Measurements from ENCODE around the gene RDM1.
"Not testable (repeated sequence)": the region's sequence is repeated elsewhere in the genome, so short reads cannot be mapped to it uniquely, and the experiment has no call there.

RDM1 gene

GRCh38 chr17:35903451-35903850, 27.1 kb downstream of the RDM1 start:
- Histone ChIP-seq H3K4me1 (ENCODE audit: control insufficient read depth, insufficient read depth, low read length) (no peaks in the 10 kb centered on the region), H3K36me3 (ENCODE audit: control insufficient read depth, insufficient read depth, low read length) (no peaks in the 10 kb centered on the region), H3K27ac (ENCODE audit: low read depth, low read length) (no peak overlapping the region), H3K27me3 (ENCODE audit: control insufficient read depth, insufficient read depth, low read length) (no peaks in the 10 kb centered on the region), H3K4me3 (ENCODE audit: low read length) (no peak overlapping the region), H3K9ac (ENCODE audit: low read length) (no peak overlapping the region)

- no peak overlapping the region for H3K4me3 ChIP-seq (ENCODE audit: low read length)
- no peak overlapping the region for H3K27ac ChIP-seq (ENCODE audit: low read depth, low read length)
- no peaks in the 10 kb centered on the region for H3K27me3 ChIP-seq (ENCODE audit: control insufficient read depth, insufficient read depth, low read length)
- no peaks in the 10 kb centered on the region for H3K36me3 ChIP-seq (ENCODE audit: control insufficient read depth, insufficient read depth, low read length)
- no peak overlapping the region for H3K9ac ChIP-seq (ENCODE audit: low read length)
- no peaks in the 10 kb centered on the region for H3K4me1 ChIP-seq (ENCODE audit: control insufficient read depth, insufficient read depth, low read length)
Observed at GRCh38 chr17:35901631-35902175, 28.9 kb downstream of the RDM1 start.

GRCh38 chr17:35900708-35901480, 29.7 kb downstream of the RDM1 start:
- Histone ChIP-seq H3K27me3 (ENCODE audit: control insufficient read depth, insufficient read depth, low read length) (no peaks in the 10 kb centered on the region), H3K9ac (ENCODE audit: low read length) (no peak overlapping the region), H3K27ac (ENCODE audit: low read depth, low read length) (no peak overlapping the region), H3K36me3 (ENCODE audit: control insufficient read depth, insufficient read depth, low read length) (no peaks in the 10 kb centered on the region), H3K4me1 (ENCODE audit: control insufficient read depth, insufficient read depth, low read length) (no peaks in the 10 kb centered on the region), H3K4me3 (ENCODE audit: low read length) (no peak overlapping the region)

DNA sequence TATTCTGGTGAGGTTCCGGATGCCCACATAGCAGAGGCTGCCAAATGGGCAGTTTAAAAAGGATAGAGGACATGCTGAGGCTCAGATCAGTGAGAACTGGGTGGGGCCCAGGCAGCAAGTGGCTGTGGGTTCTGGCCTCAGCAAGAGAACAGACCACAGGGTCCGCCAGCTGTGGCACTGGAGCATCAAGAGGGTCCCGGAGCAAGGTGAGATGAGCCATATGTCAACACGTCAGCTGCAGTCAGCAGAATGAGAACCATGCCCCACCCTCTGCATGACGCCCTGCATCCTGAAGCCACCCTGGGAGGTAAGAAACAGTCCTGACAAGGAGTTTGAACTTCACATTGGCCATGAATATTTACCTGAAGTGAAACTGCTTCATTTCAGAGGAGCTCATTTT, 30.3 kb downstream of the RDM1 start:
- Histone ChIP-seq H3K9ac (ENCODE audit: low read length) (no peak overlapping the region), H3K4me1 (ENCODE audit: control insufficient read depth, insufficient read depth, low read length) (no peaks in the 10 kb centered on the region), H3K27me3 (ENCODE audit: control insufficient read depth, insufficient read depth, low read length) (no peaks in the 10 kb centered on the region), H3K36me3 (ENCODE audit: control insufficient read depth, insufficient read depth, low read length) (no peaks in the 10 kb centered on the region), H3K27ac (ENCODE audit: low read depth, low read length) (no peak overlapping the region), H3K4me3 (ENCODE audit: low read length) (no peak overlapping the region)

DNA sequence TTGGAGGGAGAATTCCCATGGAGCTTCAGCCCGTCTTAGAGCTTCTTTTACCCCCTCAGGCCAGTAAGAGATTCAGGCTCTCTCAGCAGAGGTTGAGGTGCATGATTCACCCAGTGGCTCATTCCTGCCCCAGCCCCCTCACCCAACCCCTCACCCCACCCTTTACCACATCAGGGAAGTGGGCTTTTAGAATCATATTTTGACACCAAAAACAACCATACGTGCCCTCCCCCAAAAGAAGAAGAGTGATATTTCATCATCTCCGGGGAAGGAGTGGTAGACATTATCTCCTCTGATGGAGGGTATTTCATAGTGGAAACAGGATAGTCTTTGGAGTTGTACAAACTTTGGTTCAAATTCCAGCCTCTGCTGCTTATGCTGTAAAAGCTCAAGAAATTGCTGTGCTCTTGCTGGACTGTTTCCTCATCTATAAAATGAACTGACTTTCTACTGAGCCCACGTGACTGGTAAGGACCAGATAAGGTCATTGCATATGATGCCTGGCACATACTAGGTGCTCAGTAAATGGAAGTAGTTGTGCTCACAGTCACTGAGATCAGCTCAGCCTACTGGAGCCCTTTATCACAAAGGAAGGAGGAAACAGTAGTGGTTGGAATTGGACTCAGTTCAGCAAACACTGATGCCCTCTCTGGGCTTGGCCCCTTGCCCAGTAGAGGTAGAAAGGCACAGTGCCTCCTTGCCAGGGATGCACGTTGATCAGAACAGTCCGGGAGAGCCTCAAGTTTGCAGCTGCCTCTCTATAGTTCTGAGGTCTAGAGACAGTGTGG, 32.1 kb downstream of the RDM1 start:
- H3K27ac ChIP-seq (ENCODE audit: low read depth, low read length), result no peak overlapping the region
- H3K4me1 ChIP-seq (ENCODE audit: control insufficient read depth, insufficient read depth, low read length), result no peaks in the 10 kb centered on the region

DNA sequence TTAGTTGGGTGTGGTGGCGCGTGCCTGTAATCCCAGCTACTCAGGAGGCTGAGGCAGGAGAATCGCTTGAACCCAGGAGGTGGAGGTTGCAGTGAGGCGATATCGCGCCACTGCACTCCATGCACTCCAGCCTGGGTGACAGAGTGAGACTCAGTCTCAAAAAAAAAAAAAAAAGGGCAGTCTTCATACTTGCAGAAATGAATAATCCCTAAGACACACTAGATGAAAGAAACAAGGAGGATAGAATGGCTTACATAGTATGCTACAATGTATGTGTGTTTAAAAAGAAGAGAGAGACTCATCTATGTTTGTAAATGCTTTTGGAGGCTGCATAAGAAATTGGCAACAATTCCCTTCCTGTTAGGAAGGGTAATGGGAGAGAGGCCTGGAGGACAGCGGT, 32.8 kb downstream of the RDM1 start:
- not testable (repeated sequence) for H3K36me3 ChIP-seq (ENCODE audit: control insufficient read depth, insufficient read depth, low read length); H3K27ac ChIP-seq (ENCODE audit: low read depth, low read length); H3K4me1 ChIP-seq (ENCODE audit: control insufficient read depth, insufficient read depth, low read length); H3K4me3 ChIP-seq (ENCODE audit: low read length); H3K9ac ChIP-seq (ENCODE audit: low read length); H3K27me3 ChIP-seq (ENCODE audit: control insufficient read depth, insufficient read depth, low read length)

More for the DNA sequence above, 32.1 kb downstream of the RDM1 start:
- Histone ChIP-seq H3K36me3 (ENCODE audit: control insufficient read depth, insufficient read depth, low read length) (no peaks in the 10 kb centered on the region), H3K4me3 (ENCODE audit: low read length) (no peak overlapping the region), H3K27me3 (ENCODE audit: control insufficient read depth, insufficient read depth, low read length) (no peaks in the 10 kb centered on the region), H3K9ac (ENCODE audit: low read length) (no peak overlapping the region)

DNA sequence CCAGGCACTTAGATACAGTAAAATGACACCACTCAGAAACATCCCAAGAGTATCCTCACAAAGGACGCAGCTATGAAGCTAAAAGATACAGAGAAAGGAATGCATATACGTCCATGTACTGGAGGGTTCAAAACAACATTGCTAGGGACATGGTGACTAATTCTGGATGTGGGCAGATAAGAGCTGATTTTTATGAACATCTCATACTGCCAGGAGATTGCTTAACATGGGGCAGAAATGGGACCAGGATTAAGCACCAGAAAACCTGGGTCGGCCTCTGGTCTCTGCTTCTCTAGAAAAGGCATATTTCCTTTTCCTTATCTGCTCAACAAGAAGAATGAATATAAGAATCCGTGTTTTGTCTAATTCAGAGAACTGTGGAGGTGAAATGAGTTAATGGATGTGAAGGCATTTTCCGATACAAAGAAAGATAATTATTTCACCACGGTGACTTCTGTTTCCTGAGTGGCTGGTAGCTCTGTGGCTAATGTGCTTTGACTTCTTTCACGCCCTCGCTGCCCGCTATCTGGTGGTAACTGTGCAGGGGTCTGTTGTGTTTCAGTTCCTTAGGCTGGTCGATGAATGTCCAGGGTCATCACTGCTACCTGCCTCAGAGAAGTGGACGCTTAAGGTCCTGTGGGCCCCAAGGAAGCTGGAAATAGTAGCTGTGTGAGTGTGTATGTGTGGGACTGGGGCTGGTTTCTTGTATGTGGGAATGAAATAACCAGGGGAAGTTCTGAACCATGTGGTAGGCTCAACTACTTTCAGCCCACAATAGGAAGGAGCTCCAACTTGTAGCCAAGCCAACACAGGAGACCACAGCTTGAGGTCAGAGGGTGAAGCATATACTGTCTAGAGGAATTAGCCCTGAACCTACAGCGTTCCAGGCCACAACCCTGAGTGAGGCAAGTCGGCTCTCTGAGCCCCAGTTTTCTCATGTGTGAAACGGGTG, 34.7 kb downstream of the RDM1 start:
- Histone ChIP-seq H3K27me3 (ENCODE audit: control insufficient read depth, insufficient read depth, low read length) (no peaks in the 10 kb centered on the region), H3K36me3 (ENCODE audit: control insufficient read depth, insufficient read depth, low read length) (no peaks in the 10 kb centered on the region), H3K4me3 (ENCODE audit: low read length) (no peak overlapping the region), H3K9ac (ENCODE audit: low read length) (no peak overlapping the region), H3K27ac (ENCODE audit: low read depth, low read length) (no peak overlapping the region), H3K4me1 (ENCODE audit: control insufficient read depth, insufficient read depth, low read length) (no peaks in the 10 kb centered on the region)

DNA sequence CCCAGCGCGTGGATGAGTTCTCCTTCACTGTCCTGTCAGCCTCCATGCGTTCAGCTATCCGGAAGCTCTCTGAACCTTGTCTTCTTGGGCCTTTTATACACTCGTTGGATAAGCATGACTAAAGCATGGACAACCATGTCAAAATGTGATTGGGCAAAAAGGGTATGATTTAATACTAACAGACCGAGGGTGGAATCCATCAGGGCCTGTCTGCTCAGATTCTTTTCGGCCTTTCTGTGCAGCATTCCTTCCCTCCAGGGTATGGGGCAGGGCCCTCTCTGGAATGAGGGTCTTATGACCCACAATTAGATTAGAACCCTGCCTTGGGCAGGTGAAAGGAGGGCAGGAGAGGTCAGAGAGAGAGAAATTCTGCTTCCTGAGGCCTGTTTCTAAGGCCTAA, 36.4 kb downstream of the RDM1 start:
- H3K4me3 ChIP-seq (ENCODE audit: low read length), result no peak overlapping the region
- no peaks in the 10 kb centered on the region for H3K27me3 ChIP-seq (ENCODE audit: control insufficient read depth, insufficient read depth, low read length)
- H3K4me1 ChIP-seq (ENCODE audit: control insufficient read depth, insufficient read depth, low read length), result no peaks in the 10 kb centered on the region
- H3K9ac ChIP-seq (ENCODE audit: low read length), result no peak overlapping the region
- H3K27ac ChIP-seq (ENCODE audit: low read depth, low read length), result no peak overlapping the region
- H3K36me3 ChIP-seq (ENCODE audit: control insufficient read depth, insufficient read depth, low read length), result no peaks in the 10 kb centered on the region

DNA sequence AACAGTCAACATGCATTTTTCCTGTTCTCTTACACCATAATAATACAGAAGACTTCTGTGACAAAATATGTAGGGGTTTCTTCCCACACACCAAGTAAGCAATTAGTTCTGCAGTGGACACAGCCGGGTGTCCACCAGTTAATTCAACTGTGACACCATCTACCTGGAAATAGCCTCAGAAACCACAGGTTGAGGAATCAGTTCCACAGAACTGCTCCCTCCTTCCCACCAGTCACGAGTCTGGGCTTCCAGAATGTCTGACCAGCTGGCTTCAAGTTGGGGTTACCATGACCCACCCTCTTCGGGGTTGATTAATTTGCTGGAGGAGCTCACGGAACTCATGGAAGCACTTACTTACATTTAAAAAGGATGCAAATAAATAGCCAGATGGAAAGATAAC, 36.8 kb downstream of the RDM1 start:
- no peak overlapping the region for H3K27ac ChIP-seq (ENCODE audit: low read depth, low read length)
- H3K27me3 ChIP-seq (ENCODE audit: control insufficient read depth, insufficient read depth, low read length), result no peaks in the 10 kb centered on the region
- H3K36me3 ChIP-seq (ENCODE audit: control insufficient read depth, insufficient read depth, low read length), result no peaks in the 10 kb centered on the region
- no peak overlapping the region for H3K4me3 ChIP-seq (ENCODE audit: low read length)
- H3K4me1 ChIP-seq (ENCODE audit: control insufficient read depth, insufficient read depth, low read length), result no peaks in the 10 kb centered on the region
- H3K9ac ChIP-seq (ENCODE audit: low read length), result no peak overlapping the region

GRCh38 chr17:35892091-35893035, 38.2 kb downstream of the RDM1 start:
- H3K27me3 ChIP-seq (ENCODE audit: control insufficient read depth, insufficient read depth, low read length), result no peaks in the 10 kb centered on the region
- H3K27ac ChIP-seq (ENCODE audit: low read depth, low read length), result no peak overlapping the region
- H3K4me3 ChIP-seq (ENCODE audit: low read length), result no peak overlapping the region
- H3K4me1 ChIP-seq (ENCODE audit: control insufficient read depth, insufficient read depth, low read length), result no peaks in the 10 kb centered on the region
- no peak overlapping the region for H3K9ac ChIP-seq (ENCODE audit: low read length)
- H3K36me3 ChIP-seq (ENCODE audit: control insufficient read depth, insufficient read depth, low read length), result no peaks in the 10 kb centered on the region

DNA sequence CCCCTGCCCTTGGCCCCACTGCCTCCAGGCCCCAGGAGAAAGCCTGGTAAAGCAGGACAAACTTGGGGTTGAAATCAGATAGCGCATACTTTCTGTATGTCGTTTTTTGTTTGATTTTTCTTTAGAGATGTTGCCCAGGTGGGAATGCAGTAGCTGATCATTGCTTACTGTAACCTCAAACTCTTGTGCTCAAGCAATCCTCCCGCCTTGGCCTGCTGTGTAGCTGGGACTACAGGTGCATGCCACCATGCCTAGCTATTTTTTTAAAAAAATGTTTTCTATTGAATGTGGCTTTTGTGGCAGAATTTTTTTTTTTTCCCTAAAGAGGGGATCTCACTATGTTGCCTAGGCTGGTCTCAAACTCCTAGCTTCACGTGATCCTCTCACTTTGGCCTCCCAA, 39.3 kb downstream of the RDM1 start:
- Histone ChIP-seq H3K4me3 (ENCODE audit: low read length) (no peak overlapping the region), H3K27ac (ENCODE audit: low read depth, low read length) (no peak overlapping the region), H3K9ac (ENCODE audit: low read length) (no peak overlapping the region), H3K4me1 (ENCODE audit: control insufficient read depth, insufficient read depth, low read length) (no peaks in the 10 kb centered on the region), H3K36me3 (ENCODE audit: control insufficient read depth, insufficient read depth, low read length) (no peaks in the 10 kb centered on the region), H3K27me3 (ENCODE audit: control insufficient read depth, insufficient read depth, low read length) (no peaks in the 10 kb centered on the region)
